Femur (tissue), 1 donor: ENCODE results near the gene TCF3.

ENCODE experiments used
- DNase-seq: peaks from one replicate; pipeline ENCODE4 v3.0.0-alpha.2; 2017

The TCF3 gene

DNA sequence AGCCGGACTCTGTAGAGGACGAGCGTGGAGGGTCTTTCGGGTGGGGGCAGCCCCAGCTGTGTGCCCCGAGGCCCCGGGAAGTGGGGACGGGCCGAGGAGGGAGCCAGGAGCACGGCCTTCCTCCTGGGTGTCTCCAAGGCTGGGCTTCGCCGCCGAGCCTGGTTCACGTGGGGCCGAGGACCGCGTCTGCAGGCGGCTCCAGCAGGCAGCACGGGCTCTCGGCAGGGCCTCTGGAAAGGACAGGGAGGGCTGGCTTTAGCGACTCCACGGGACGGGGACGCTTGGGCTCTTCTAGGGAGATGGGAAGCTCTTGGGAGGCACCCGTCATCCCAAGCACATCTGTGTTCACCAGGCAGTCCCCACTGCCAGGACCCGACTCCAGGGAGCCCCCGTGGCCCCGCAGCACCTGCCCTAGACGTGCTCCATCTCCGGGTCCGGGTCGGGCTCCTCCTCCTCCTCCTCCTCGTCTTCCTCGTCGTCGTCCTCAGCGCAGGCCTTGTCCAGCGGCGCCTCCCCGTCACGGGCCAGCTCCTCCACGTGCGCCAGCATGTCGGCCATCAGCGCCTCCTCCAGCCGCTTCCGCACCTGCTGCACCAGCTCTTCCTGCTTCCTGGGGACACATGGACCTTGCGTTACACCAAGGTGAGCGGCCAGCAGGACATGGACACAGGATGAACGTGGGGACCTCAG lies 74.3 kb downstream of the TCF3 start:
- DNase-seq: no peak

- DNase-seq: peak; percentile 24
Observed at GRCh38 chr19:1577090-1577928, 75.1 kb downstream of the TCF3 start.

GRCh38 chr19:1576242-1577089 lies 75.9 kb downstream of the TCF3 start:
- DNase-seq: no peak

- no peak for DNase-seq
Observed at GRCh38 chr19:1575323-1576241, 76.8 kb downstream of the TCF3 start.

GRCh38 chr19:1574354-1575136 lies 77.9 kb downstream of the TCF3 start:
- DNase-seq: no peak

GRCh38 chr19:1572795-1573194 lies 79.6 kb downstream of the TCF3 start:
- no peak for DNase-seq

DNA sequence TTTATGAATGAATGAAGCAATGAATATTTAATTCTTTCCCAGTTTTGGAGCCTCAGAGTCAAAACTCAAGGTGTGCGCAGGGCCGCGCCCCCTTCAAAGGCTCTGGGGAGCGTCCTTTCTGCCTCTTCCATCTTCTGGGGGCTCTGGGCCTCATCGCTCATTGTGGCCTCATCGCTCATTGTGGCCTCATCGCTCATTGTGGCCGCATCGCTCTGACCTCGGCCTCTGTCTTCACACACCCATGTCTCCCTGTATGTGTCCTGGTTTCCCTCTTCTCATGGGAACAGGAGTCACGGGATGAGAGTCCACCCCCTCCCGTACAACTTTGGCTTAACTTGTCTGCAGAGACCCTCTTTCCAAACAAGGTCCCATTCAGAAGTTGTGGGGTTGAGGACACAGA lies 81.1 kb downstream of the TCF3 start:
- no peak for DNase-seq

DNA sequence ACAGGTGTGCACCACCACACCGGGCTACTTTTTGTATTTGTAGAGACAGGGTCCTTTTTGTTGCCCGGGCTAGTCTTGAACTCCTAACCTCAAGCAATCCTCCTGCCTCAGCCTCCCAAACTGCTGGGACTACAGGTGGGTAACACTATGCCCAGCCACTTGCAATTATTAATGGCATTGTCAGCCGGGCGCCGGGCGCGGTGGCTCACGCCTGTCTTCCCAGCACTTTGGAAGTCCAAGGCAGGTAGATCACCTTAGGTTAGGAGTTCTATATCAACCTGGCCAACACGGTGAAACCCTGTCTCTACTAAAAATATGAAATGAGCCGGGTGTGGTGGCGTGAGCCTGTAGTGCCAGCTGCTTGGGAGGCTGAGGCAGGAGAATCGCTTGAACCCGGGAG lies 81.6 kb downstream of the TCF3 start:
- DNase-seq: no peak

DNA sequence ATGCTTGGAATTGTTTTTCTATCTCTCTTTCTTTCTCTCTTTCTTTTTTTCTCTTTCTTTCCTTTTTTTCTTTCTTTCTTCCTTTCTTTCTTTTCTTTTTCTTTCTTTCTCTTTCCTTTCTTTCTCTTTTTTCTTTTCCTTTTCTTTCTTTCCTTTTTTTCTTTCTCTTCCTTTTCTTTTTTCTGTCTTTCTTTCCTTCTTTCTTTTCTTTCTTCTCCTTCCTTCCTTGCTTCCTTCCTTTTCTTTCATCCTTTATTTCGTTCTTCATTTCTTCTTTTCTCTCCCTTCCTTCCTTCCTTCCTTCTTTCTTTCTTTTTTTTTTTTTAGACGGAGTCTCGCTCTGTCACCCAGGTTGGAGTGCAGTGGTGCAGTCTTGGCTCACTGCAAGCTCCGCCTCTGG lies 82.4 kb downstream of the TCF3 start:
- DNase-seq: no peak

DNA sequence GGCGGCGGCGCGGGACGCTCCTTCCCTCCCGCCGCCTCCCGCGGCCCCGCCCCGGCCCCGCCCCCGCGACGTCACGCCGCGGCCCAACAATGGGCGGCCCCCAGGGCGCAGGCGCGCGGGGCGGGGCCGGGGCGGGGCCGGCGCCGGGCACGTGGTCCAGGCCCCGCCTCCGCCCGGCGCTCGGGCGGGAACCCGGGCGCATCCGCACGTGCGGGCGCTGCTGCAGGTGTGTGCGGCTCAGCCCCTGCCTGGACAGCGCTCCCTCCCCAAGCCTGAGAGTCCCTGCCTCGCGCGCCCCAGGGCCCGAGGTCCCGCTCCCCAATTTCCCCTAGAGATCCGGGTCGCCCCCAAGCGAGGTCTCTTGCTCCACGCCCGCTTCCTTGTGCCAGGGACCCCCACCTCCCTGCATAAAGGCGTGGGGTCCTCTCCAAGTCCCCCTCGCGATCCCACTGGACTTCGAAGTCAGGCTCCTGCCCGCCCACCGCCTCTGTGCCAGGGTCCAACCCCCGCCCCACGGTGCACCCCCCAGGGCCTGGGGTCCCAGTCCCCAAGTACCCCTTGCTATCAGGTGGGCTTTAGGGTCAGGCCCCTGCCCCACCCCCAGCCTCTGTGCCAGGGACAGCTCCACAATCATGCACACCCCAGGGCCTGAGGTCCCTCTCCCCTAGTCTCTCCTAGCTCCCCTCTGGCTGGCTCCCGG lies 83.9 kb downstream of the TCF3 start, which contains the start of gene MEX3D:
MEX3D (minus strand) TSS at position 6 of the 700 bp plus-strand sequence. CDS start 267 bp downstream, outside the sequence.
- peak; percentile 82 for DNase-seq

DNA sequence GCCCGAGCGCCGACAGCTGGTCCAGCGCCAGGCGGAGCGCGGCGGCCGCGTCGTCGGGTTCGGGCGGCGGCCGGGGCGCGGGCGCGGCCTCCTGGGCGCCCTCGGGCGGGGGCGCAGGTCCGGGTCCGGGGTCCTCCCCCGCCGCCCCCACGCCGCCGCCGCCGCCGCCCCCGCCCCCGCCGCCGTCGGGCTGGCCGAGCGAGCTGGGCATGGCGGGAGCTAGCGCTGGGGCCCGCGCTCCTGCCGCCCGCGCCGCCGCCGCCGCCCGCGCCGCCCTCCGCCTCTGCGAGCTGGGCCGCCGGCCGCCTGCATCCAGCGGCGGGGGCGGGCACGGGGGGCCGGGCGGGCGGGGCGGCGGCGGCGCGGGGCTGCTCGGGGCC lies 84.6 kb downstream of the TCF3 start:
- DNase-seq: no peak

- DNase-seq: no peak
Observed at GRCh38 chr19:1567116-1567847, 85.1 kb downstream of the TCF3 start.

DNA sequence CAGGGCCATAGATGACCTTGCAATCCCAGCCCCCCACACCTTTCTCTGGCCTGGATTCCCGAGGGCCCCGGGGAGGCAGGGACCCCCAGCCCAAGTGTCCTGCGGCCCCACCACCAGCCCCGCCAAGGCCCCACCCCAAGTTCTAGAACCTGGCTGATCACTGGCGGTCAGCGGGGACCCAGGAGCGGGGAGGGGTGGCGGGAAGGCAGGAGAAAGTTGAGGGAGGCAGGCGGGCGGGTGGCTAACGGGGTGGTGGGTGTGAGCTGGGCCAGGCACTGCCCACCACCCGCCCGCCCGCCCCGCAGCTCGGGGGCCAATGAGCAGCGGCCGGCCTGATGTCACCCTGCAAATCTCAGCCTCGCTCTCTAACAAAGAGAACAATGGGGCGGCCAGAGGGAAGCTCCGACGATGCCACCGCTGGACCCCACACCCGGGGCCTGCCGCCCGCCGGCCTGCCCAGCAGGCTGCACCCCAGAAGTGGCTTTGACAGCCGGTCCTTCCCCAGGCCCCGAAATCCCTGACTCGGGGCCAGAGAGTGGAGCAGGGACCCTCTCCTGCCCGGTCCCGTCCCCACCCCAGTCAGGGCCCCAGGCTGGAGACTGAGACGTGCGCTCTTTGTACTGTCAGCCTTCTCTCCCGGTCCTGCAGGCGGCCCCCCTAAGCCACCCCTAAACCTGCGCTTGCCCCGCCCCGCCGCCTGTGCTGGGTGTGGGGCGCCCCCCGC lies 85.9 kb downstream of the TCF3 start:
- DNase-seq: peak; percentile 91

DNA sequence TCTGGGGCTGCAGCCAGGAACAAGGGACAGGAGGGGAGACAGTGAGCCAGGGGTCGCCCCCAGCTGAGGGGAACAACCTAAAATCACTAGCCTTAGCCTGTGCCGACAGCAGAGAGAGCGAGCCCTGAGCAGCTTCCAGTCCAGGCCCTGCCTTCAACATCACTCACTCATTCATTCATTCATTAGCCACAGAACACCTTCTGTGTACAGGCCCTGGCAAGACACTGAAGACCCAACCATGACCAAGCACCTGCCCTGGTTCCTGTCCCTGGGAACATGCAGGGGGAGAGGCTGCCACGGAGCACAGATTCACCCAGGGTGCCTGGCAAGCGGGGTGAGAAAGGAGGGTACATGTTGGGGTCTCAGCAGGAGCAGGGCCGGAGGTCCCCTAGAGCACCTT lies 89.2 kb downstream of the TCF3 start:
- DNase-seq: no peak

DNA sequence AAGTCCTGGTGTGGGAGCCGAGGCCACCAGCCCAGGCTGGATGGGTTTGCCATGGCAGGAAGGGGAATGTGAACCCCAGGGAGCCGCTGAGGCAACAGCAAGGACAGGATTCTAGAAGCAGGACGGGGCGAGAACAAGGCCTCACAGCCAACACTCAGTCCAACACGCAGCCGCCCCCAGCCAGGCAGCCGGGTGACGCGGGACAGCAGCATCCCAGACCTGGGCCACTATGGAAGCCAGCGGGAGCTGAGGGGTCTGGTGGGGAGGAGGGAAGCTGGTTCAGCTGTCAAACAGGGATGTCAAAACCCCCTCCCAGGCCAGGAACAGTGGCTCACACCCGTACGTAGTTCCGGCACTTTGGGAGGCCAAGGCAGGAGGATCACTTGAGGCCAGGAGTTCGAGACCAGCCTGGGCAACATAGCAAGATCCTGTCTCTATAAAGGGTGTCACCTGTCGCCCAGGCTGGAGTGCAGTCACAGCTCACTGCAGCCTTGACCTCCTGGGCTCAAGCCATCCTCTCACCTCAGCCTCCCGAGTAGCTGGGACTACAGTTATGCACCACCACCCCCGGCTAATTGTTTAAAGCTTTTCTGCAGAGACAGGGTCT lies 91.1 kb downstream of the TCF3 start:
- no peak for DNase-seq

GRCh38 chr19:1560286-1560882 lies 92.0 kb downstream of the TCF3 start:
- no peak for DNase-seq
